HepG2 (cell line): Measurements from ENCODE around the gene SMAD6. TPM values are rescaled to one million over a fixed set of nuclear protein-coding genes. Genes with fewer than 3 reads are reported as not detected.

Experiments
- AKAP8 ChIP-seq: sonication (generic); formaldehyde crosslinking; IDR thresholded peaks from 2 replicates; pipeline ENCODE4 v1.5.1; 2020; ENCODE audit warnings: mild to moderate bottlenecking, missing genetic modification reagents
- EHMT2 ChIP-seq: fragments of 200-600 bp; sonication (generic); IDR thresholded peaks from 2 replicates; pipeline ENCODE4 v1.7.0; 2017; ENCODE audit warnings: antibody characterized with exemption, low read depth, low read length, borderline replicate concordance
- GATAD1 ChIP-seq: IDR thresholded peaks from 2 replicates; pipeline ENCODE4 v1.6.1; 2016; ENCODE audit warnings: missing genetic modification reagents, missing compliant biosample characterization
- JDP2 ChIP-seq: sonication (generic); formaldehyde crosslinking; IDR thresholded peaks from 2 replicates; pipeline ENCODE4 v1.8.1; 2022; ENCODE audit warnings: missing genetic modification reagents, borderline replicate concordance
- NBN ChIP-seq: fragments of 450-650 bp; conservative IDR thresholded peaks from 2 replicates; pipeline ENCODE4 v1.6.1; 2017
- NFATC3 ChIP-seq: sonication (generic); formaldehyde crosslinking; IDR thresholded peaks from 2 replicates; pipeline ENCODE4 v1.5.1; 2020; ENCODE audit warnings: mild to moderate bottlenecking, missing genetic modification reagents
- NFYC ChIP-seq: IDR thresholded peaks from 2 replicates; pipeline ENCODE4 v1.6.1; 2016; ENCODE audit warnings: missing genetic modification reagents, missing compliant biosample characterization
- NR2F6 ChIP-seq, 2 experiments: IDR thresholded peaks; 2 replicates each; pipeline ENCODE4 v1.6.1; 2016; ENCODE audit warnings: antibody characterized with exemption in 1 of 2, mild to moderate bottlenecking in 1 of 2
- RELA ChIP-seq: sonication (generic); formaldehyde crosslinking; IDR thresholded peaks from 2 replicates; pipeline ENCODE4 v1.4.0; 2020; ENCODE audit warnings: missing genetic modification reagents
- SSRP1 ChIP-seq: IDR thresholded peaks from 2 replicates; pipeline ENCODE4 v1.6.1; 2016; ENCODE audit warnings: control low read depth
- TARDBP ChIP-seq: sonication (generic); formaldehyde crosslinking; IDR thresholded peaks from 2 replicates; pipeline ENCODE4 v1.8.0; 2022; ENCODE audit warnings: mild to moderate bottlenecking, missing genetic modification reagents
- XBP1 ChIP-seq: sonication (generic); formaldehyde crosslinking; IDR thresholded peaks from 2 replicates; pipeline ENCODE4 v1.5.0; 2020; ENCODE audit warnings: missing genetic modification reagents
- ZNF143 ChIP-seq: sonication (generic); formaldehyde crosslinking; IDR thresholded peaks from 2 replicates; pipeline ENCODE4 v1.4.0; 2020; ENCODE audit warnings: missing genetic modification reagents
- ZNF260 ChIP-seq: sonication (generic); formaldehyde crosslinking; IDR thresholded peaks from 2 replicates; pipeline ENCODE4 v1.4.0; 2020; ENCODE audit warnings: missing genetic modification reagents, low read depth, mild to moderate bottlenecking, borderline replicate concordance
- polyA plus RNA-seq, 8 experiments: library from polyadenylated mRNA; depleted of rRNA in 3 of 8; stranded (reverse) in 7 of 8; unstranded in 1 of 8; fragments of >200 nt; fragmentation: Illumina TruSeq in 4 of 8; extraction: Trizol in 4 of 8; gene quantifications; 2 replicates each; pipeline versions ENCODE4 v1.2.1 to v1.2.3, GENCODE V29; 2011 to 2016; ENCODE audit warnings: low read depth in 4 of 8, missing spikeins in 1 of 8, mixed read lengths in 1 of 8; ENCODE audit not compliant: insufficient read depth in 1 of 8
- total RNA-seq, 5 experiments: library from RNA; depleted of rRNA; stranded (reverse); fragments of >200 nt; fragmentation: Illumina TruSeq; extraction: Trizol; gene quantifications; 2 replicates each; pipeline ENCODE4 v1.2.3, GENCODE V29; 2016; ENCODE audit warnings: low read depth in 1 of 5
- TF ChIP-seq, protein P1 (sequence below): sonication (generic); formaldehyde crosslinking; IDR thresholded peaks from 2 replicates; pipeline ENCODE4 v1.8.1; 2023; ENCODE audit warnings: mild to moderate bottlenecking, inconsistent platforms, moderate library complexity, missing genetic modification reagents, borderline replicate concordance
- TF ChIP-seq, protein P2 (sequence below): sonication (generic); formaldehyde crosslinking; IDR thresholded peaks from 2 replicates; pipeline ENCODE4 v1.4.0; 2020; ENCODE audit warnings: mild to moderate bottlenecking, missing genetic modification reagents
- TF ChIP-seq, protein P3 (sequence below): sonication (generic); formaldehyde crosslinking; IDR thresholded peaks from 2 replicates; pipeline ENCODE4 v1.8.1; 2022; ENCODE audit warnings: mild to moderate bottlenecking, missing genetic modification reagents
- TF ChIP-seq, protein P4 (sequence below): sonication (generic); formaldehyde crosslinking; IDR thresholded peaks from 2 replicates; pipeline ENCODE4 v1.5.0; 2020; ENCODE audit warnings: missing genetic modification reagents
- TF ChIP-seq, protein P5 (sequence below): IDR thresholded peaks from 2 replicates; pipeline ENCODE4 v1.6.1; 2016; ENCODE audit warnings: control low read depth
- TF ChIP-seq, protein P6 (sequence below): sonication (generic); formaldehyde crosslinking; IDR thresholded peaks from 2 replicates; pipeline ENCODE4 v1.4.0; 2020; ENCODE audit warnings: missing genetic modification reagents

SMAD6 gene
- total and polyA plus RNA-seq, 2 of the 13 experiments (the other 11 are each of a cell fraction or from before 2014, with no cell fraction given), result 3.3 to 4.4 TPM

DNA sequence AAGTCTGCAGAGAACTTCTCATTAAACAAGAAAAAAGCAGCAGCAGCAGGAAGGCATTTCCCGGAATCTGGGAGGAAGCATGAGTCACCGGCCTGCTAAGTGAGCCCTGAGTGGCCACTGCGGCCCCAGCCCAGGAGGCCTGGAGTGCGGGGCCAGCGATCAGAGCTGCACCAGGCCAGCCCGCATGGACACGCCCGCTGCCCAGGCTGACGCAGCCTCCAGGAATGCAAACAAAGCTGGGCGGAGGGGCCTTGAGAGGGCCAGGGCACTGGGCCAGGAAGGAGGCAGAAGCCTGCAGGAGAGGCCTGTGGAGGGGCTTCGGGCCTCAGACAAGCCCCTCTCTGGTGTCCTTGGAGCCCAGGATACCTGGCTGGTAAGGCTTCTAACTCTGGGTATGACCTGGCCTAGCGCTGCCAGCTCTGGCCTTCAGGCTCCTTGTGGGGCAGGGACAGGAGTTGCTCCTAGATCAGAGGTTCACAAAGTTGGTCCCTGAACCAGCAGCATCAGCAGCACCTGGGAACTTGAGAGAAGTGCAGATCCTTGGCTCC lies 101.2 kb downstream of the SMAD6 start (continued):
- TF ChIP-seq, protein P1, sequence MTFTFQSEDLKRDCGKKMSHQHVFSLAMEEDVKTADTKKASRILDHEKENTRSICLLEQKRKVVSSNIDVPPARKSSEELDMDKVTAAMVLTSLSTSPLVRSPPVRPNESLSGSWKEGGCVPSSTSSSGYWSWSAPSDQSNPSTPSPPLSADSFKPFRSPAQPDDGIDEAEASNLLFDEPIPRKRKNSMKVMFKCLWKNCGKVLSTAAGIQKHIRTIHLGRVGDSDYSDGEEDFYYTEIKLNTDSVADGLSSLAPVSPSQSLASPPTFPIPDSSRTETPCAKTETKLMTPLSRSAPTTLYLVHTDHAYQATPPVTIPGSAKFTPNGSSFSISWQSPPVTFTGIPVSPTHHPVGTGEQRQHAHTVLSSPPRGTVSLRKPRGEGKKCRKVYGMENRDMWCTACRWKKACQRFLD (CRISPR knock-in tag), result no peak
- TF ChIP-seq, protein P2, sequence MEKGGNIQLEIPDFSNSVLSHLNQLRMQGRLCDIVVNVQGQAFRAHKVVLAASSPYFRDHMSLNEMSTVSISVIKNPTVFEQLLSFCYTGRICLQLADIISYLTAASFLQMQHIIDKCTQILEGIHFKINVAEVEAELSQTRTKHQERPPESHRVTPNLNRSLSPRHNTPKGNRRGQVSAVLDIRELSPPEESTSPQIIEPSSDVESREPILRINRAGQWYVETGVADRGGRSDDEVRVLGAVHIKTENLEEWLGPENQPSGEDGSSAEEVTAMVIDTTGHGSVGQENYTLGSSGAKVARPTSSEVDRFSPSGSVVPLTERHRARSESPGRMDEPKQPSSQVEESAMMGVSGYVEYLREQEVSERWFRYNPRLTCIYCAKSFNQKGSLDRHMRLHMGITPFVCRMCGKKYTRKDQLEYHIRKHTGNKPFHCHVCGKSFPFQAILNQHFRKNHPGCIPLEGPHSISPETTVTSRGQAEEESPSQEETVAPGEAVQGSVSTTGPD (CRISPR knock-in tag), result no peak
- TF ChIP-seq EHMT2 (no peak), AKAP8 (CRISPR knock-in tag) (no peak), JDP2 (CRISPR knock-in tag) (no peak), XBP1 (CRISPR knock-in tag) (no peak; the same call in 1 of the 2 replicates), ZNF260 (no peak), NFATC3 (no peak), RELA (CRISPR knock-in tag) (no peak), ZNF143 (CRISPR knock-in tag) (no peak), NFYC (no peak), NR2F6 (IDR thresholded peaks at IDR 0.05) (no peak), NR2F6 (CRISPR knock-in tag; IDR thresholded peaks at IDR 0.05) (peak; percentile 46; the same call in 1 of the 2 replicates), TARDBP (CRISPR knock-in tag) (peak; percentile 62; the same call in 1 of the 2 replicates), NBN (no peak), SSRP1 (CRISPR knock-in tag) (no peak), GATAD1 (CRISPR knock-in tag) (peak; percentile 63; the same call in 1 of the 2 replicates)
- TF ChIP-seq, protein P3, sequence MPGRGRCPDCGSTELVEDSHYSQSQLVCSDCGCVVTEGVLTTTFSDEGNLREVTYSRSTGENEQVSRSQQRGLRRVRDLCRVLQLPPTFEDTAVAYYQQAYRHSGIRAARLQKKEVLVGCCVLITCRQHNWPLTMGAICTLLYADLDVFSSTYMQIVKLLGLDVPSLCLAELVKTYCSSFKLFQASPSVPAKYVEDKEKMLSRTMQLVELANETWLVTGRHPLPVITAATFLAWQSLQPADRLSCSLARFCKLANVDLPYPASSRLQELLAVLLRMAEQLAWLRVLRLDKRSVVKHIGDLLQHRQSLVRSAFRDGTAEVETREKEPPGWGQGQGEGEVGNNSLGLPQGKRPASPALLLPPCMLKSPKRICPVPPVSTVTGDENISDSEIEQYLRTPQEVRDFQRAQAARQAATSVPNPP (CRISPR knock-in tag), result no peak
- TF ChIP-seq, protein P4, sequence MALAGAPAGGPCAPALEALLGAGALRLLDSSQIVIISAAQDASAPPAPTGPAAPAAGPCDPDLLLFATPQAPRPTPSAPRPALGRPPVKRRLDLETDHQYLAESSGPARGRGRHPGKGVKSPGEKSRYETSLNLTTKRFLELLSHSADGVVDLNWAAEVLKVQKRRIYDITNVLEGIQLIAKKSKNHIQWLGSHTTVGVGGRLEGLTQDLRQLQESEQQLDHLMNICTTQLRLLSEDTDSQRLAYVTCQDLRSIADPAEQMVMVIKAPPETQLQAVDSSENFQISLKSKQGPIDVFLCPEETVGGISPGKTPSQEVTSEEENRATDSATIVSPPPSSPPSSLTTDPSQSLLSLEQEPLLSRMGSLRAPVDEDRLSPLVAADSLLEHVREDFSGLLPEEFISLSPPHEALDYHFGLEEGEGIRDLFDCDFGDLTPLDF (CRISPR knock-in tag), result no peak
- TF ChIP-seq, protein P5, sequence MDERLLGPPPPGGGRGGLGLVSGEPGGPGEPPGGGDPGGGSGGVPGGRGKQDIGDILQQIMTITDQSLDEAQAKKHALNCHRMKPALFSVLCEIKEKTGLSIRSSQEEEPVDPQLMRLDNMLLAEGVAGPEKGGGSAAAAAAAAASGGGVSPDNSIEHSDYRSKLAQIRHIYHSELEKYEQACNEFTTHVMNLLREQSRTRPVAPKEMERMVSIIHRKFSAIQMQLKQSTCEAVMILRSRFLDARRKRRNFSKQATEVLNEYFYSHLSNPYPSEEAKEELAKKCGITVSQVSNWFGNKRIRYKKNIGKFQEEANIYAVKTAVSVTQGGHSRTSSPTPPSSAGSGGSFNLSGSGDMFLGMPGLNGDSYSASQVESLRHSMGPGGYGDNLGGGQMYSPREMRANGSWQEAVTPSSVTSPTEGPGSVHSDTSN (CRISPR knock-in tag), result no peak
- TF ChIP-seq, protein P6, sequence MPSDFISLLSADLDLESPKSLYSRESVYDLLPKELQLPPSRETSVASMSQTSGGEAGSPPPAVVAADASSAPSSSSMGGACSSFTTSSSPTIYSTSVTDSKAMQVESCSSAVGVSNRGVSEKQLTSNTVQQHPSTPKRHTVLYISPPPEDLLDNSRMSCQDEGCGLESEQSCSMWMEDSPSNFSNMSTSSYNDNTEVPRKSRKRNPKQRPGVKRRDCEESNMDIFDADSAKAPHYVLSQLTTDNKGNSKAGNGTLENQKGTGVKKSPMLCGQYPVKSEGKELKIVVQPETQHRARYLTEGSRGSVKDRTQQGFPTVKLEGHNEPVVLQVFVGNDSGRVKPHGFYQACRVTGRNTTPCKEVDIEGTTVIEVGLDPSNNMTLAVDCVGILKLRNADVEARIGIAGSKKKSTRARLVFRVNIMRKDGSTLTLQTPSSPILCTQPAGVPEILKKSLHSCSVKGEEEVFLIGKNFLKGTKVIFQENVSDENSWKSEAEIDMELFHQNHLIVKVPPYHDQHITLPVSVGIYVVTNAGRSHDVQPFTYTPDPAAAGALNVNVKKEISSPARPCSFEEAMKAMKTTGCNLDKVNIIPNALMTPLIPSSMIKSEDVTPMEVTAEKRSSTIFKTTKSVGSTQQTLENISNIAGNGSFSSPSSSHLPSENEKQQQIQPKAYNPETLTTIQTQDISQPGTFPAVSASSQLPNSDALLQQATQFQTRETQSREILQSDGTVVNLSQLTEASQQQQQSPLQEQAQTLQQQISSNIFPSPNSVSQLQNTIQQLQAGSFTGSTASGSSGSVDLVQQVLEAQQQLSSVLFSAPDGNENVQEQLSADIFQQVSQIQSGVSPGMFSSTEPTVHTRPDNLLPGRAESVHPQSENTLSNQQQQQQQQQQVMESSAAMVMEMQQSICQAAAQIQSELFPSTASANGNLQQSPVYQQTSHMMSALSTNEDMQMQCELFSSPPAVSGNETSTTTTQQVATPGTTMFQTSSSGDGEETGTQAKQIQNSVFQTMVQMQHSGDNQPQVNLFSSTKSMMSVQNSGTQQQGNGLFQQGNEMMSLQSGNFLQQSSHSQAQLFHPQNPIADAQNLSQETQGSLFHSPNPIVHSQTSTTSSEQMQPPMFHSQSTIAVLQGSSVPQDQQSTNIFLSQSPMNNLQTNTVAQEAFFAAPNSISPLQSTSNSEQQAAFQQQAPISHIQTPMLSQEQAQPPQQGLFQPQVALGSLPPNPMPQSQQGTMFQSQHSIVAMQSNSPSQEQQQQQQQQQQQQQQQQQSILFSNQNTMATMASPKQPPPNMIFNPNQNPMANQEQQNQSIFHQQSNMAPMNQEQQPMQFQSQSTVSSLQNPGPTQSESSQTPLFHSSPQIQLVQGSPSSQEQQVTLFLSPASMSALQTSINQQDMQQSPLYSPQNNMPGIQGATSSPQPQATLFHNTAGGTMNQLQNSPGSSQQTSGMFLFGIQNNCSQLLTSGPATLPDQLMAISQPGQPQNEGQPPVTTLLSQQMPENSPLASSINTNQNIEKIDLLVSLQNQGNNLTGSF (CRISPR knock-in tag), result no peak
